Activated CD4-positive, alpha-beta T cell treated with anti-CD3 and anti-CD28 coated beads, Interleukin-2, amount 50 U/mL, for 48 hours (primary cell): ENCODE measurements around the gene METAP1.
A peak's percentile ranks its signal among the peaks of the same experiment; 100 is the strongest.
"Not testable (repeated sequence)": the region's sequence is repeated elsewhere in the genome, so short reads cannot be mapped to it uniquely, and the experiment has no call there.

Experiments used
- DNase-seq, 2 experiments: peaks; one replicate each; pipeline ENCODE4 v3.0.0-alpha.2; 2020

The METAP1 gene

GRCh38 chr4:98995183-98996055 is at the start of gene METAP1:
Gene METAP1 (plus strand): TSS chr4:98995721. CDS start chr4:98995754, 33 bp downstream.
- peak; percentile 93 for DNase-seq

- no peak for DNase-seq
These were observed 49.2 kb upstream of the METAP1 start for GRCh38 chr4:98946359-98946758.

GRCh38 chr4:98950925-98951324 is 44.6 kb upstream of the METAP1 start:
- no peak for DNase-seq

- no peak for DNase-seq
These were observed 43.8 kb upstream of the METAP1 start for GRCh38 chr4:98951710-98952109.

- no peak for DNase-seq
These were observed 40.3 kb upstream of the METAP1 start for GRCh38 chr4:98955229-98955628.

- no peak for DNase-seq
These were observed 37.5 kb upstream of the METAP1 start for GRCh38 chr4:98958065-98958464.

GRCh38 chr4:98959411-98959810 is 36.1 kb upstream of the METAP1 start:
- DNase-seq, result no peak

GRCh38 chr4:98961770-98962169 is 33.8 kb upstream of the METAP1 start:
- DNase-seq, result no peak

- DNase-seq, result no peak
These were observed 31.7 kb upstream of the METAP1 start for GRCh38 chr4:98963538-98964433.

- no peak for DNase-seq
These were observed 28.6 kb upstream of the METAP1 start for GRCh38 chr4:98966926-98967325.

GRCh38 chr4:98967786-98968329 is 27.7 kb upstream of the METAP1 start:
- no peak for DNase-seq

GRCh38 chr4:98969878-98970785 is 25.4 kb upstream of the METAP1 start:
- no peak for DNase-seq

GRCh38 chr4:98976716-98977115 is 18.8 kb upstream of the METAP1 start:
- DNase-seq, result no peak

- DNase-seq, result no peak
These were observed 18.0 kb upstream of the METAP1 start for GRCh38 chr4:98977557-98977956.

- DNase-seq, result no peak
These were observed 7.8 kb upstream of the METAP1 start for GRCh38 chr4:98987720-98988119.

GRCh38 chr4:98992835-98993234 is 2.7 kb upstream of the METAP1 start:
- not testable (repeated sequence) for DNase-seq

- no peak for DNase-seq
These were observed 2.0 kb upstream of the METAP1 start for GRCh38 chr4:98993419-98994071.

- no peak for DNase-seq
These were observed 893 bp upstream of the METAP1 start for GRCh38 chr4:98994474-98995182.

GRCh38 chr4:98996056-98996764 is 689 bp downstream of the METAP1 start:
- DNase-seq, result peak in 1 of 2 experiments; percentile 36

GRCh38 chr4:98996765-98997068 is 1.2 kb downstream of the METAP1 start:
- no peak for DNase-seq

GRCh38 chr4:98997166-98997565 is 1.6 kb downstream of the METAP1 start:
- DNase-seq, result no peak
